Osteoblast (primary cell): ENCODE data around the gene BTN1A1. TPM values are rescaled to one million over a fixed set of nuclear protein-coding genes. Genes with fewer than 3 reads are reported as not detected.
"Not testable (repeated sequence)": the region's sequence is repeated elsewhere in the genome, so short reads cannot be mapped to it uniquely, and the experiment has no call there.

Experiments
- DNase-seq: peaks from one replicate; pipeline ENCODE4 v3.0.0; 2011; ENCODE audit warnings: low spot score, mixed read lengths; ENCODE audit not compliant: insufficient read length; ENCODE audit errors: missing footprints
- H2AFZ ChIP-seq: 2 replicates; pipeline ENCODE4 v1.6.0; 2011; ENCODE audit warnings: mild to moderate bottlenecking, low read length
- H3K27ac ChIP-seq: 2 replicates; pipeline ENCODE4 v1.5.1; 2011; ENCODE audit warnings: mild to moderate bottlenecking, low read depth, low read length, moderate library complexity
- H3K27me3 ChIP-seq: 2 replicates; pipeline ENCODE4 v1.6.0; 2012; ENCODE audit warnings: mild to moderate bottlenecking, control low read depth, inconsistent platforms, low read length, moderate library complexity; ENCODE audit not compliant: insufficient read depth
- H3K36me3 ChIP-seq: 2 replicates; pipeline ENCODE4 v1.5.1; 2011; ENCODE audit warnings: mild to moderate bottlenecking, low read length, control low read depth, moderate library complexity; ENCODE audit not compliant: insufficient read depth
- H3K4me1 ChIP-seq: 2 replicates; pipeline ENCODE4 v1.5.1; 2011; ENCODE audit warnings: mild to moderate bottlenecking, low read length, control low read depth, moderate library complexity; ENCODE audit not compliant: insufficient read depth
- H3K4me2 ChIP-seq: 2 replicates; pipeline ENCODE4 v1.6.0; 2011; ENCODE audit warnings: mild to moderate bottlenecking, low read length; ENCODE audit not compliant: insufficient read depth
- H3K4me3 ChIP-seq: fragments of 200-600 bp; sonication (generic); 3 replicates; pipeline ENCODE4 v1.5.1; 2012; ENCODE audit warnings: mild to moderate bottlenecking, low read length, inconsistent platforms; ENCODE audit not compliant: insufficient read depth
- H3K79me2 ChIP-seq: 2 replicates; pipeline ENCODE4 v1.6.0; 2012; ENCODE audit warnings: mild to moderate bottlenecking, low read length, control low read depth, inconsistent platforms; ENCODE audit not compliant: insufficient read depth
- H3K9me3 ChIP-seq: 2 replicates; pipeline ENCODE4 v1.5.1; 2011; ENCODE audit warnings: low read depth, low read length, control low read depth
- H4K20me1 ChIP-seq: 2 replicates; pipeline ENCODE4 v1.6.0; 2012; ENCODE audit warnings: mild to moderate bottlenecking, low read length, control low read depth; ENCODE audit not compliant: insufficient read depth
- total RNA-seq: library from RNA; depleted of rRNA; stranded (reverse); fragments of >200 nt; gene quantifications from 2 replicates; pipeline ENCODE4 v1.2.3, GENCODE V29; 2012
- TF ChIP-seq, protein P1 (sequence below): IDR thresholded peaks from 2 replicates; pipeline ENCODE4 v1.5.1; 2011; ENCODE audit warnings: mild to moderate bottlenecking, low read depth, low read length, moderate library complexity; ENCODE audit errors: extremely low read depth

Gene BTN1A1
- total RNA-seq, 1 donor: under 0.01 TPM

DNA sequence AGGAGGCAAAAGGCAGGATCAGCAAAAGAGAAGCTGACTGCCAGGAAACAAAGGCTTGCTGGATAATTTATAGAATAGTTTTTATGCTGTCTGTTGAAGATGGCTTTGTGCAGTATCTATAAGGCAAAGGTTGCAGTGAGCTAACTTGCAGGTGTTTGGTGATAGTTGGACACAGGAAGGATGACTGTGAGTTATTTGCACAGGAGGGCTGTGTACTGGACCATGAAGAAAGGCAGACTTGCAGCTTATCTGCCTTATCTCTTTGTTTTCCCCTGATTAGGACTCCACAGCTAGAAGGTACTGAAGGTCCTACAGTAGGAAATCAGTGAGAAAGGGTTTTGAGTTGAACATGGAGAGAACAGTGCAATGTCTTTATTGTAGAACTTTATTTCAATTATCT lies 2.1 kb downstream of the BTN1A1 start:
- no peaks in the 10 kb centered on the region for H3K9me3 ChIP-seq
- no peaks in the 10 kb centered on the region for H4K20me1 ChIP-seq
- DNase-seq: no peak
- no peaks in the 10 kb centered on the region for H3K4me1 ChIP-seq
- H3K36me3 ChIP-seq: no peaks in the 10 kb centered on the region
- H3K4me2 ChIP-seq: peak overlapping the region; percentile 80
- no peak overlapping the region for H2AFZ ChIP-seq
- TF ChIP-seq, protein P1, sequence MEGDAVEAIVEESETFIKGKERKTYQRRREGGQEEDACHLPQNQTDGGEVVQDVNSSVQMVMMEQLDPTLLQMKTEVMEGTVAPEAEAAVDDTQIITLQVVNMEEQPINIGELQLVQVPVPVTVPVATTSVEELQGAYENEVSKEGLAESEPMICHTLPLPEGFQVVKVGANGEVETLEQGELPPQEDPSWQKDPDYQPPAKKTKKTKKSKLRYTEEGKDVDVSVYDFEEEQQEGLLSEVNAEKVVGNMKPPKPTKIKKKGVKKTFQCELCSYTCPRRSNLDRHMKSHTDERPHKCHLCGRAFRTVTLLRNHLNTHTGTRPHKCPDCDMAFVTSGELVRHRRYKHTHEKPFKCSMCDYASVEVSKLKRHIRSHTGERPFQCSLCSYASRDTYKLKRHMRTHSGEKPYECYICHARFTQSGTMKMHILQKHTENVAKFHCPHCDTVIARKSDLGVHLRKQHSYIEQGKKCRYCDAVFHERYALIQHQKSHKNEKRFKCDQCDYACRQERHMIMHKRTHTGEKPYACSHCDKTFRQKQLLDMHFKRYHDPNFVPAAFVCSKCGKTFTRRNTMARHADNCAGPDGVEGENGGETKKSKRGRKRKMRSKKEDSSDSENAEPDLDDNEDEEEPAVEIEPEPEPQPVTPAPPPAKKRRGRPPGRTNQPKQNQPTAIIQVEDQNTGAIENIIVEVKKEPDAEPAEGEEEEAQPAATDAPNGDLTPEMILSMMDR: no peak
- H3K27me3 ChIP-seq: peaks cover 34% of the 10 kb centered on the region
- H3K27ac ChIP-seq: no peak overlapping the region
- no peak overlapping the region for H3K4me3 ChIP-seq
- H3K79me2 ChIP-seq: no peaks in the 10 kb centered on the region

DNA sequence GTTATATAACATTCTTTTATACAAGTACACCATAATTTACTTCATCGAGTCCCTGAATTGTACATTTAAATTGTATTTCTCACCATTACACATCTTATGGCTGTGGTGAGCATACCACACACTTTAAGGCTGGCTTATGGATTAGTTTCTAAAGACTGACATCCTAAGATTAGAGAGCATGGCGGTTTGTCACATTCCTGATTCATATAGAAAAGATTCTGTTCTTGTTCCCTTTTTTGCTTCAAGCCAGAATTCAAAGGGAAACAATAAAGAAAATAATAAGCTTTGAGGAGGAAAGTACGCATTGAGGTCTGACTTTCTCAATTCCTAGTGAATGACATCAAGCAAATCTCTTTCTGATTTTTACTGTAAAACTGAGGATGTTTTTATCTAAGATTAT lies 2.5 kb downstream of the BTN1A1 start:
- no peak overlapping the region for H2AFZ ChIP-seq
- no peaks in the 10 kb centered on the region for H3K79me2 ChIP-seq
- TF ChIP-seq, protein P1: no peak

DNA sequence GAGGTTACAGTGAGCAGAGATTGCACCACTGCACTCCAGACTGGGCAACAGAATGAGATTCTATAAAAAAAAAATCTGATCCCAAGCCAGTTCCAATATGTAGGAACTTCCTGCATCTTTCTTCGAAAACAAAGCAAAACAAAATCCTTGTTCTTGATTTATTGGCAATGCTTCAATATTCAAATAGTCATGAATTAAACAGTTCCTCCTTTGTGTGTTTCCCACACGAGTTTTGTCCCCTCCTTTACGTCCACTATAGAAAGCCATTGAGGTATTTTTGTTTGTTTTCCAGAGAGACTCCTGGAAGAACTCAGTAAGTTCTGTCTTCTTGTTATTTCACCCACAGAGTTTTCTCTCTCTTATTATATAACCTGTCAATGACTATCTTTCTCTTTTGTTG lies 7.6 kb downstream of the BTN1A1 start:
- Histone ChIP-seq H3K4me1 (no peaks in the 10 kb centered on the region), H3K36me3 (no peaks in the 10 kb centered on the region), H4K20me1 (no peaks in the 10 kb centered on the region), H3K27me3 (peaks cover 16% of the 10 kb centered on the region), H3K4me3 (no peak overlapping the region), H3K79me2 (no peaks in the 10 kb centered on the region), H3K9me3 (no peaks in the 10 kb centered on the region), H3K27ac (no peak overlapping the region), H2AFZ (no peak overlapping the region), H3K4me2 (no peak overlapping the region)
- TF ChIP-seq, protein P1: no peak
- no peak for DNase-seq

More for the DNA sequence above, 2.5 kb downstream of the BTN1A1 start:
- Histone ChIP-seq H3K4me2 (no peak overlapping the region), H3K4me1 (no peaks in the 10 kb centered on the region), H3K27ac (no peak overlapping the region), H3K4me3 (no peak overlapping the region), H4K20me1 (no peaks in the 10 kb centered on the region), H3K36me3 (no peaks in the 10 kb centered on the region), H3K27me3 (peaks cover 34% of the 10 kb centered on the region), H3K9me3 (no peaks in the 10 kb centered on the region)
- no peak for DNase-seq

DNA sequence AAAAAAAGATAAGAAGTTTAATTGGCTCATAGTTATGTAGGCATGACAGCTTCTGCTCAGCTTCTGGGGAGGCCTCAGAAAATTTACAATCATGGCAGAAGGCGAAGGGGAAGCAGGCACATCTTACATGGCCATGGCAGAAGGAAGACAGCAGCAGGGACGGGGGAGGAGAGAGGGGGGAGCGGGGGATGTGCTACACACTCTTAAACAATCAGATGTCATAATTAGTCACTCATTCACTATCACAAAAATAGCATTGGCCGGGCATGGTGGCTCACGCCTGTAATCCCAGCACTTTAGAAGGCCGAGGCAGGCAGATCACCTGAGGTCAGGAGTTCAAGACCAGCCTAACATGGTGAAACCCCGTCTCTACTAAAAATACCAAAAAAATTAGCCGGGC lies 10.9 kb downstream of the BTN1A1 start:
- not testable (repeated sequence) for H3K36me3 ChIP-seq, H3K4me2 ChIP-seq, H3K4me1 ChIP-seq, H3K79me2 ChIP-seq, H3K27ac ChIP-seq, H3K27me3 ChIP-seq, DNase-seq, H2AFZ ChIP-seq, H3K9me3 ChIP-seq, H4K20me1 ChIP-seq, H3K4me3 ChIP-seq
